Vagina (tissue), 2 donors: ENCODE measurements around the gene SESTD1. TPM values are rescaled to one million over a fixed set of nuclear protein-coding genes. Genes with fewer than 3 reads are reported as not detected.

Source experiments
- DNase-seq, 2 donors: peaks; one replicate each; pipeline ENCODE4 v3.0.0-alpha.2; 2017; ENCODE audit errors: extremely low spot score in 2 of 2
- H3K27ac ChIP-seq: fragments of 200-600 bp; sonication (generic); one replicate; pipeline ENCODE4 v1.5.1; 2019
- H3K27me3 ChIP-seq: fragments of 200-600 bp; sonication (generic); one replicate; pipeline ENCODE4 v1.5.1; 2019
- H3K36me3 ChIP-seq, 2 donors: fragments of 200-600 bp; sonication (generic); one replicate each; pipeline ENCODE4 v1.5.1; 2017 to 2019
- H3K4me1 ChIP-seq: fragments of 200-600 bp; sonication (generic); one replicate; pipeline ENCODE4 v1.5.1; 2019
- H3K4me3 ChIP-seq, 2 donors: fragments of 200-600 bp; sonication (generic); 1 replicate in 1 of 2; 2 replicates in 1 of 2; pipeline ENCODE4 v1.5.1; 2016 to 2019
- H3K9me3 ChIP-seq: fragments of 200-600 bp; sonication (generic); one replicate; pipeline ENCODE4 v1.5.1; 2019
- POLR2A ChIP-seq, 2 donors: fragments of 450-650 bp; IDR thresholded peaks; one replicate each; pipeline ENCODE4 v1.6.1; 2017; ENCODE audit warnings: antibody characterized with exemption in 2 of 2, mild to moderate bottlenecking in 2 of 2, moderate library complexity in 2 of 2
- POLR2AphosphoS5 ChIP-seq, 2 donors: sonication (generic); formaldehyde crosslinking; IDR thresholded peaks; one replicate each; pipeline ENCODE4 v1.9.0; 2017; ENCODE audit warnings: antibody characterized with exemption in 2 of 2, mild to moderate bottlenecking in 2 of 2, low read depth in 1 of 2; ENCODE audit not compliant: insufficient read depth in 1 of 2
- intact Hi-C: fragments of 100-400 bp; cut with DNase I; formaldehyde crosslinking; loops from one replicate; pipeline ENCODE4 v1.15.1; 2023
- total RNA-seq: library from RNA; depleted of rRNA; stranded (reverse); fragments of >200 nt; gene quantifications from one replicate; pipeline ENCODE4 v1.2.3, GENCODE V29; 2016
- TF ChIP-seq, protein P1 (sequence below), 3 experiments: fragments of 450-650 bp in 2 of 3; fragments of 200-600 bp in 1 of 3; sonication (generic) in 1 of 3; IDR thresholded peaks; one replicate each; pipeline ENCODE4 v1.5.1; 2017 to 2019; ENCODE audit warnings: antibody characterized with exemption in 3 of 3, mild to moderate bottlenecking in 2 of 3, moderate library complexity in 2 of 3

Gene SESTD1
- total RNA-seq, 1 donor from 2014 or later, result 23.3 TPM

DNA sequence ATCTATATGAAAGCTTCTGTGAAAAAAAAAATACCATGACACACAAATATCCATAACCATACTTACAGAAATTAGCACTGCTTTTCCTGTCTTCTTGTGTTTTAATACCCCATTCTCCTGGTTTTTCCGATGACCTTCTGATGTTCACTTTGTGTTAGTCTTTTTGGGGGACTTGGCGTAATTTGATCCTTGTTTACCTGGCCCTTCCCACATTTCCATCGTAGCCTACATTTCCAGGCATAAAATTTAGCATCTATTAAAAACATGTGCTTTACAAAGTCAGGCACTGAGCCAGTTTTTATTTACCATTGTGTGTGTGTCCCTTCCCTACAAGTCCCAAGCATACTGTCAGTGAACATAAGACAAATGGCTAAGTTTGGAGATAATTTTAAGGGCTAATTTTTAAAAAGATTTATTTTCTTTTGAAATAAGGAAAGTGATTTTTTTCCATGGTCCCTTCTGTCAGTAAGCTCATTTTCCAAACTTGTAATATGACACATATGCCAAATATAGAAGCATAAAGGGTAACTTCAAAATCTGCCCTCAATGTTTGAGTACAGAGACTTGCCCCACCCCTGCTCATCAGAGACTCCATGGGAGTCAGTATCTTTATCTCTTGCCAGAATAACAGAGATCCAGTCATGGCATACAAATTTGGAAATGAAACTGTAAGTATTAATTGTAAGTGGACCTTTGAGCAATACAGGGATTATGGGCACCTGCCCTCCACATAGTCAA lies 27.3 kb downstream of the SESTD1 start:
- H3K4me1 ChIP-seq, result peaks cover 44% of the 10 kb centered on the region
- intact Hi-C loops, result no loop called here

DNA sequence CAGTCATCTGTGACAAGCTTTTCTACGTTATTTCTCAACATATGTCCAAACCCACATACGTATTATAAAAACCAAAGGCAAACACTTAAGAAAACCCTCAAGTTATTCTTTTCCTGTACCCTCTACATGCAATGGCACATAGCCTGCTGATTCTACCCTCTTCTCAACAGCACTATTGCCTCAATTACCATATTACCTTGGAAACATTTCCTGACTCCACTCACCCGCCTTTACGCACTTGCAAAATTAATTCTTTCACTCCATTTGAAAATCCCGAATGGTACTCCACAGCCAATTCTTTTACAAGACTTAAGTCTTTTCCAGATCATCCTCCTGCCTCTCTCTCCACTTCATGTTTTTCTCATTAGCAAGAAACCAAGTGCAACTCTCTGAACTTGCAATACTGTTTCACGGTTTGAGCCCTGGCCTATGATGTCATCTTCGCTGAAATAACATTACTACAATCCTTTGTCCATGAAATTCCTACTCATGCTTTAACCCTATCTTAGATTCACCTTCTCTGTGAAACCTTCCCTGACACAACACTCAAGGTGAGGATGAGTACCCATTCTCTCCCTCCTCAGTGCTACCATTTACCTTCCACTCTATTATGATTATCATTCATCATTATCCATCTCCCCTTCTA lies 29.0 kb downstream of the SESTD1 start:
- H3K9me3 ChIP-seq, result no peaks in the 10 kb centered on the region
- H3K27ac ChIP-seq, result no peak overlapping the region
- intact Hi-C loops, result no loop called here
- no peak for DNase-seq
- H3K4me1 ChIP-seq, result peaks cover 41% of the 10 kb centered on the region
- TF ChIP-seq POLR2AphosphoS5 (IDR thresholded peaks at IDR 0.05; ENCODE audit: insufficient read depth in 1 of 2, low read depth in 1 of 2) (no peak), POLR2A (IDR thresholded peaks at IDR 0.05) (no peak)
- TF ChIP-seq, protein P1, sequence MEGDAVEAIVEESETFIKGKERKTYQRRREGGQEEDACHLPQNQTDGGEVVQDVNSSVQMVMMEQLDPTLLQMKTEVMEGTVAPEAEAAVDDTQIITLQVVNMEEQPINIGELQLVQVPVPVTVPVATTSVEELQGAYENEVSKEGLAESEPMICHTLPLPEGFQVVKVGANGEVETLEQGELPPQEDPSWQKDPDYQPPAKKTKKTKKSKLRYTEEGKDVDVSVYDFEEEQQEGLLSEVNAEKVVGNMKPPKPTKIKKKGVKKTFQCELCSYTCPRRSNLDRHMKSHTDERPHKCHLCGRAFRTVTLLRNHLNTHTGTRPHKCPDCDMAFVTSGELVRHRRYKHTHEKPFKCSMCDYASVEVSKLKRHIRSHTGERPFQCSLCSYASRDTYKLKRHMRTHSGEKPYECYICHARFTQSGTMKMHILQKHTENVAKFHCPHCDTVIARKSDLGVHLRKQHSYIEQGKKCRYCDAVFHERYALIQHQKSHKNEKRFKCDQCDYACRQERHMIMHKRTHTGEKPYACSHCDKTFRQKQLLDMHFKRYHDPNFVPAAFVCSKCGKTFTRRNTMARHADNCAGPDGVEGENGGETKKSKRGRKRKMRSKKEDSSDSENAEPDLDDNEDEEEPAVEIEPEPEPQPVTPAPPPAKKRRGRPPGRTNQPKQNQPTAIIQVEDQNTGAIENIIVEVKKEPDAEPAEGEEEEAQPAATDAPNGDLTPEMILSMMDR (IDR thresholded peaks at IDR 0.05), result no peak
- H3K27me3 ChIP-seq, result no peaks in the 10 kb centered on the region
- H3K4me3 ChIP-seq, result no peak overlapping the region
- no peaks in the 10 kb centered on the region for H3K36me3 ChIP-seq

More for the DNA sequence above, 27.3 kb downstream of the SESTD1 start:
- TF ChIP-seq POLR2A (IDR thresholded peaks at IDR 0.05) (no peak), POLR2AphosphoS5 (IDR thresholded peaks at IDR 0.05; ENCODE audit: insufficient read depth in 1 of 2, low read depth in 1 of 2) (no peak)
- TF ChIP-seq, protein P1 (IDR thresholded peaks at IDR 0.05), result no peak
- Histone ChIP-seq H3K4me3 (no peak overlapping the region), H3K36me3 (no peaks in the 10 kb centered on the region), H3K9me3 (no peaks in the 10 kb centered on the region), H3K27me3 (no peaks in the 10 kb centered on the region), H3K27ac (no peak overlapping the region)
- no peak for DNase-seq

DNA sequence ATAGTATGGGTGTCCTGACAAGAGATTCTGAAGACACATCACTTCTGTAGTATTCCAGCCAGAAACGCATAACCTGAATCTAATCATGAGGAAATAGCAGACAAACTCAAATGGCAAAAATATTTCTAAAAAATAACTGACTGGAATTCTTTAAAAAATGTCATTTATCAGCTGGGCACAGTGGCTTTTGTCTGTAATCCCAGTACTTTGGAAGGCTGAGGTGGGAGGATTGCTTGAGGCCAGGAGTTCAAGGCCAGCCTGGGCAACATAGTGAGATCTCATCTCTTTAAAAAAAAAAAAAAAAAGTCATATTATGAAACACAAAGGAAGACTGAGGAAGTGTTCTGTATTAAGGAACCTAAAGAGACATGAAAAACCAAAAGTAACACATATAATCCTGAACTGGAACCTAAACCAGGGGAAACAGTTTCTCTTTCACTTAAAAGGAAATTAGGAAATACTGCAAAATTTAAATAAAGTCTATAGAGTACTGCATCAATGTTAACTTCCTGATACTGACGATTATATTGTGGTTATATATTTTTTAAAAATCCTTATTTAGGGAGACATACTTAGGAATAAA lies 29.9 kb downstream of the SESTD1 start:
- peaks cover 32% of the 10 kb centered on the region for H3K4me1 ChIP-seq
- H3K27ac ChIP-seq, result no peak overlapping the region
- no peak overlapping the region for H3K4me3 ChIP-seq
- no peaks in the 10 kb centered on the region for H3K9me3 ChIP-seq
- H3K36me3 ChIP-seq, result no peaks in the 10 kb centered on the region
- no peaks in the 10 kb centered on the region for H3K27me3 ChIP-seq
- TF ChIP-seq POLR2A (IDR thresholded peaks at IDR 0.05) (no peak), POLR2AphosphoS5 (IDR thresholded peaks at IDR 0.05; ENCODE audit: insufficient read depth in 1 of 2, low read depth in 1 of 2) (no peak)
- TF ChIP-seq, protein P1 (IDR thresholded peaks at IDR 0.05), result no peak
- intact Hi-C loops, result no loop called here
- no peak for DNase-seq

DNA sequence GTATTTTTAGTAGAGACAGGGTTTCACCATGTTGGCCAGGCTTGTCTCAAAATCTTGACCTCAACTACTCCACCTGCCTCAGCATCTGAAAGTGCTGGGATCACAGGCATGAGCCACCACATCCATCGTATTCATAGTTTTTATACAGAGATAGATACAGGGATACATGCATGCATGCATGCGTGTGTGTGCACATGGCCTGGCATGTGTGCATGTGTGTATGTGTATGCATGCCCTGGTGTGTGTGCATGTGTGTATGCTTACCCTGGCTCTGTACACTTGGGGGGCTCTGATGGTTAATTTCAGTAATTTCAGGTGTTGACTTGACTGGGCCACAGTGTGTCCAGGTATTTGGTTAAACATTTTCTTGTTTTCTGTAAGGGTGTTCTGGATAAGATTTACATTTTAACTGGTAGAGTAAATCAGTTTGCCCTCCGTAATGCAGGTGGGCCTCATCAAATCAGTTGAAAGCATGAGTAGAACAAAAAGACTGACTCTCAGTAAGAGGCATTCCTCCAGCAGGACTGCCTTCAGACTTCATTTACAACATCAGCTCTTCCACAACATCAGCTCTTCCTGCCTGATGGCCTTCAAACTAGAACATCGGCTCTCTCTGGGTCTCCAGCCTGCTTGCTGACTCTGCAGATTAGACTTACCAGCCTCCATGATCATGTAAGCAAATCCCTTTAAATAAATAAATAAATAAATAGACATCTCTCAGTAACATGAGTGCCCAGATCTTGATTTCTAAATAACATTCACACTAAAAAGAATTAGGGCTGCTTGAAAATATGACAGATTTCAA lies 30.8 kb downstream of the SESTD1 start:
- Histone ChIP-seq H3K9me3 (no peaks in the 10 kb centered on the region), H3K36me3 (no peaks in the 10 kb centered on the region), H3K27me3 (no peaks in the 10 kb centered on the region), H3K4me3 (no peak overlapping the region), H3K27ac (no peak overlapping the region), H3K4me1 (peaks cover 23% of the 10 kb centered on the region)
- intact Hi-C loops, result no loop called here
- DNase-seq, result no peak
- TF ChIP-seq POLR2A (IDR thresholded peaks at IDR 0.05), result no peak

DNA sequence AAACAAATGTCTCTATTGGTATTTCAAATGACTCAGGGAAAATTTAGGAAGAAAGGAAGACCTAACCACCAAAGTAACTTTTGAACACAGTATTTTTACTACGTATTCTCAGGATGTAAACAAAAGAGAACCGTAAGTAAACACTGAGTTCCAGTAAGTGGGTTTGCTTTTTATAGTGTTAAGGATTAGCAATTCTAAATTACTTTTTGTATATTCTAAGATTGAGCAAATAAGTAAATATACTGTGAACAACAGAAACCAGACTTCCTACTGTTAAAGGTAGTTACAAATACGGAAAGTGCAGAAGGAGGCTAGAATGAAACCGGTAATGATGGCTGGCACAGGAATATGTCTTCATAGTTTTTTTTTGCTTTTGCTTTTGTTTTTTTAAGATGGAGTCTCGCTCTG lies 31.5 kb downstream of the SESTD1 start:
- intact Hi-C loops, result no loop called here
- no peak overlapping the region for H3K4me3 ChIP-seq
- TF ChIP-seq, protein P1 (IDR thresholded peaks at IDR 0.05), result no peak
- no peak for TF ChIP-seq POLR2A (IDR thresholded peaks at IDR 0.05)
- no peak for TF ChIP-seq POLR2AphosphoS5 (IDR thresholded peaks at IDR 0.05; ENCODE audit: insufficient read depth in 1 of 2, low read depth in 1 of 2)
- H3K27ac ChIP-seq, result no peak overlapping the region
- no peaks in the 10 kb centered on the region for H3K36me3 ChIP-seq
- H3K27me3 ChIP-seq, result no peaks in the 10 kb centered on the region
- H3K4me1 ChIP-seq, result peaks cover 17% of the 10 kb centered on the region
- no peak for DNase-seq
- H3K9me3 ChIP-seq, result no peaks in the 10 kb centered on the region
